OCI-LY7 (cell line): ENCODE data around the gene OR2V2. TPM values are rescaled to one million over a fixed set of nuclear protein-coding genes. Genes with fewer than 3 reads are reported as not detected.

Experiments used
- BruUV-seq: library from RNA; stranded (reverse); fragments of 400-500 nt; replicated peaks from 2 replicates; lab custom pipeline; 2021; lab: Mats Ljungman, UMichigan
- CTCF ChIA-PET: fragments of 300-600 bp; sonication (Branson Sonifier 250); formaldehyde crosslinking; loops from one replicate; lab custom pipeline; 2022; ENCODE audit warnings: antibody characterized with exemption; ENCODE audit not compliant: unreplicated experiment; lab: Charles Lee
- POLR2A ChIA-PET: fragments of 300-600 bp; sonication (Branson Sonifier 250); formaldehyde crosslinking; loops from one replicate; lab custom pipeline; 2022; ENCODE audit warnings: antibody characterized with exemption; lab: Charles Lee
- DNase-seq: peaks from one replicate; pipeline ENCODE4 v3.0.0-alpha.2; 2015; ENCODE audit warnings: low spot score
- H2AFZ ChIP-seq: fragments of 200-600 bp; sonication (generic), shearing (Covaris generic); 2 replicates; pipeline ENCODE4 v1.6.1; 2014; ENCODE audit warnings: mild to moderate bottlenecking, antibody characterized with exemption, low read length, moderate library complexity
- H3K27ac ChIP-seq: fragments of 200-600 bp; sonication (generic); 2 replicates; pipeline ENCODE4 v1.5.1; 2014; ENCODE audit warnings: mixed run types, low read depth, mild to moderate bottlenecking, moderate library complexity, low read length, inconsistent platforms; ENCODE audit not compliant: poor library complexity, severe bottlenecking
- H3K36me3 ChIP-seq: fragments of 200-600 bp; sonication (generic); 2 replicates; pipeline ENCODE4 v1.6.1; 2014; ENCODE audit warnings: mild to moderate bottlenecking, antibody characterized with exemption, low read length, moderate library complexity, mixed read lengths; ENCODE audit not compliant: insufficient read depth
- H3K4me1 ChIP-seq: fragments of 200-600 bp; sonication (generic); 2 replicates; pipeline ENCODE4 v1.5.1; 2014; ENCODE audit warnings: mild to moderate bottlenecking, low read length; ENCODE audit not compliant: insufficient read depth, poor library complexity, severe bottlenecking
- H3K4me2 ChIP-seq: fragments of 200-600 bp; sonication (generic); 2 replicates; pipeline ENCODE4 v1.6.1; 2014; ENCODE audit warnings: mild to moderate bottlenecking, low read length
- H3K4me3 ChIP-seq: fragments of 200-600 bp; sonication (generic); 2 replicates; pipeline ENCODE4 v1.5.1; 2014; ENCODE audit warnings: mild to moderate bottlenecking, low read depth, low read length; ENCODE audit not compliant: poor library complexity, severe bottlenecking
- H3K79me2 ChIP-seq: fragments of 200-600 bp; sonication (generic); 2 replicates; pipeline ENCODE4 v1.6.1; 2016; ENCODE audit warnings: low read depth, mild to moderate bottlenecking, low read length, moderate library complexity, mixed read lengths; ENCODE audit not compliant: insufficient read depth
- H3K9me2 ChIP-seq: fragments of 200-600 bp; sonication (generic); 2 replicates; pipeline ENCODE4 v1.6.1; 2016; ENCODE audit warnings: mild to moderate bottlenecking, low read length, mixed read lengths; ENCODE audit not compliant: insufficient read depth
- H3K9me3 ChIP-seq: fragments of 200-600 bp; sonication (generic); 2 replicates; pipeline ENCODE4 v1.6.1; 2014; ENCODE audit warnings: mild to moderate bottlenecking, mixed run types, low read length, mixed read lengths
- H4K20me1 ChIP-seq: fragments of 200-600 bp; sonication (generic); 2 replicates; pipeline ENCODE4 v1.6.1; 2014; ENCODE audit warnings: mild to moderate bottlenecking, antibody characterized with exemption, low read length, moderate library complexity, mixed read lengths; ENCODE audit not compliant: insufficient read depth
- CTCF ChIP-seq: fragments of 200-600 bp; sonication (generic); conservative IDR thresholded peaks from 2 replicates; pipeline ENCODE4 v1.5.1; 2014; ENCODE audit warnings: mild to moderate bottlenecking, antibody characterized with exemption, low read length, moderate library complexity, mixed read lengths
- EZH2phosphoT487 ChIP-seq: fragments of 200-600 bp; sonication (generic); IDR thresholded peaks from 2 replicates; pipeline ENCODE4 v1.6.1; 2018; ENCODE audit warnings: low read depth, borderline replicate concordance, mild to moderate bottlenecking, mixed run types, antibody characterized with exemption, low read length, moderate library complexity, mixed read lengths
- intact Hi-C: fragments of 100-400 bp; cut with micrococcal nuclease; formaldehyde crosslinking; loops from one replicate; pipeline ENCODE4 v1.10.0; 2022; ENCODE audit not compliant: unreplicated experiment
- total RNA-seq, 2 experiments: library from RNA; depleted of rRNA in 1 of 2; stranded (reverse); fragments of >200 nt in 1 of 2; shearing (Covaris generic) in 1 of 2; gene quantifications; 2 replicates each; pipeline ENCODE4 v1.2.3, GENCODE V29; 2014 to 2022

The OR2V2 gene
- total RNA-seq, 2 experiments from 2014 or later: 0.06 TPM; not detected in 1

- ChIA-PET POLR2A (interaction anchor here (0.7 to 2.6 kb wide), 12 partner anchors 9 to 54 kb away, joined by 3 to 25 read pairs (median 4); partner anchors contain the start of gene TRIM41), CTCF (interaction anchor here (0.5 to 0.6 kb wide), 2 partner anchors 17 to 57 kb away, joined by 4 to 5 read pairs; no protein-coding TSS in a partner anchor)
- peak overlapping the region; percentile 80 for H3K4me2 ChIP-seq
- H3K4me3 ChIP-seq: peak overlapping the region; percentile 79
- H3K36me3 ChIP-seq: no peaks in the 10 kb centered on the region
- intact Hi-C loops: loop anchor here (1.0 kb wide), 4 partner anchors 11 to 54 kb away; partner anchors contain the start of gene TRIM52
- peak overlapping the region; percentile 88; the same call in 1 of the 2 replicates for H2AFZ ChIP-seq
- no peaks in the 10 kb centered on the region for H3K9me2 ChIP-seq
- H3K27ac ChIP-seq: peak overlapping the region; percentile 59
- no peaks in the 10 kb centered on the region for H3K79me2 ChIP-seq
- peaks cover 29% of the 10 kb centered on the region for H3K4me1 ChIP-seq
- DNase-seq: peak; percentile 87
- H4K20me1 ChIP-seq: no peaks in the 10 kb centered on the region
- H3K9me3 ChIP-seq: no peaks in the 10 kb centered on the region
- BruUV-seq: no TSS peak
- TF ChIP-seq EZH2phosphoT487 (no peak), CTCF (no peak)
Observed at GRCh38 chr5:181207214-181207959, 60.0 kb downstream of the OR2V2 start.

GRCh38 chr5:181207960-181208253 is 60.5 kb downstream of the OR2V2 start:
- no peaks in the 10 kb centered on the region for H3K9me3 ChIP-seq
- peaks cover 29% of the 10 kb centered on the region for H3K4me1 ChIP-seq
- TF ChIP-seq EZH2phosphoT487: no peak
- TF ChIP-seq CTCF: no peak
- peak overlapping the region; percentile 79 for H3K4me3 ChIP-seq
- no peaks in the 10 kb centered on the region for H4K20me1 ChIP-seq
- no peak for DNase-seq
- H3K36me3 ChIP-seq: no peaks in the 10 kb centered on the region
- BruUV-seq: no TSS peak
- no peaks in the 10 kb centered on the region for H3K9me2 ChIP-seq
- intact Hi-C loops: loop anchor here (1.0 kb wide), 4 partner anchors 10 to 53 kb away; partner anchors contain the start of gene TRIM52
- ChIA-PET CTCF (interaction anchor here (0.5 kb wide), 1 partner anchor 18 kb away, joined by 5 read pairs; no protein-coding TSS in a partner anchor), POLR2A (interaction anchor here (0.7 to 2.6 kb wide), 6 partner anchors 8 to 53 kb away, joined by 3 to 25 read pairs (median 6); no protein-coding TSS in a partner anchor)
- H3K27ac ChIP-seq: peak overlapping the region; percentile 59
- peak overlapping the region; percentile 80 for H3K4me2 ChIP-seq
- H3K79me2 ChIP-seq: no peaks in the 10 kb centered on the region
- H2AFZ ChIP-seq: no peak overlapping the region

Other genes with a start within 250 kb of the OR2V2 start
- not detected in 2 replicates for gene BTNL8, start 248.4 kb upstream of the OR2V2 start, total RNA-seq (2014; rRNA removed; shearing (Covaris generic))
- gene BTNL8, start 248.4 kb upstream of the OR2V2 start, total RNA-seq (2022): not detected in 2 replicates
- gene BTNL3, start 158.7 kb upstream of the OR2V2 start, total RNA-seq (2014; rRNA removed; shearing (Covaris generic)): not detected in 2 replicates
- not detected in 2 replicates for gene BTNL3, start 158.7 kb upstream of the OR2V2 start, total RNA-seq (2022)
- gene BTNL9, start 107.3 kb upstream of the OR2V2 start, total RNA-seq (2014; rRNA removed; shearing (Covaris generic)): 162 and 188 TPM in 2 replicates
- gene BTNL9, start 107.3 kb upstream of the OR2V2 start, total RNA-seq (2022): 219 and 232 TPM in 2 replicates
- gene OR2V1, start 16.4 kb upstream of the OR2V2 start, total RNA-seq (2014; rRNA removed; shearing (Covaris generic)): not detected in 2 replicates
- not detected in 2 replicates for gene OR2V1, start 16.4 kb upstream of the OR2V2 start, total RNA-seq (2022)
- 0.22 and 0.44 TPM in 2 replicates for gene TRIM7, start 57.6 kb downstream of the OR2V2 start, total RNA-seq (2014; rRNA removed; shearing (Covaris generic))
- 1.8 and 2.2 TPM in 2 replicates for gene TRIM7, start 57.6 kb downstream of the OR2V2 start, total RNA-seq (2022)
- gene TRIM41, start 75.7 kb downstream of the OR2V2 start, total RNA-seq (2014; rRNA removed; shearing (Covaris generic)): 30.2 and 30.4 TPM in 2 replicates
- gene TRIM41, start 75.7 kb downstream of the OR2V2 start, total RNA-seq (2022): 68.2 and 73.4 TPM in 2 replicates
- 4,583 and 5,614 TPM in 2 replicates for gene RACK1, start 96.3 kb downstream of the OR2V2 start, total RNA-seq (2014; rRNA removed; shearing (Covaris generic))
- gene RACK1, start 96.3 kb downstream of the OR2V2 start, total RNA-seq (2022): 2,077 and 2,357 TPM in 2 replicates
- 16.1 and 25.1 TPM in 2 replicates for gene TRIM52, start 113.6 kb downstream of the OR2V2 start, total RNA-seq (2014; rRNA removed; shearing (Covaris generic))
- 33.5 and 34.5 TPM in 2 replicates for gene TRIM52, start 113.6 kb downstream of the OR2V2 start, total RNA-seq (2022)
- 0.15 TPM in 1 of 2 replicates, not detected in the other for gene OR4F3, start 219.7 kb downstream of the OR2V2 start, total RNA-seq (2014; rRNA removed; shearing (Covaris generic))
- not detected in 2 replicates for gene OR4F3, start 219.7 kb downstream of the OR2V2 start, total RNA-seq (2022)